ENCODE data around the gene XIRP1. TPM values are rescaled to one million over a fixed set of nuclear protein-coding genes. Genes with fewer than 3 reads are reported as not detected.

XIRP1 gene
- polyA plus RNA-seq, 5 donors: 0.08 to 6.5 (median 0.09) TPM

DNA sequence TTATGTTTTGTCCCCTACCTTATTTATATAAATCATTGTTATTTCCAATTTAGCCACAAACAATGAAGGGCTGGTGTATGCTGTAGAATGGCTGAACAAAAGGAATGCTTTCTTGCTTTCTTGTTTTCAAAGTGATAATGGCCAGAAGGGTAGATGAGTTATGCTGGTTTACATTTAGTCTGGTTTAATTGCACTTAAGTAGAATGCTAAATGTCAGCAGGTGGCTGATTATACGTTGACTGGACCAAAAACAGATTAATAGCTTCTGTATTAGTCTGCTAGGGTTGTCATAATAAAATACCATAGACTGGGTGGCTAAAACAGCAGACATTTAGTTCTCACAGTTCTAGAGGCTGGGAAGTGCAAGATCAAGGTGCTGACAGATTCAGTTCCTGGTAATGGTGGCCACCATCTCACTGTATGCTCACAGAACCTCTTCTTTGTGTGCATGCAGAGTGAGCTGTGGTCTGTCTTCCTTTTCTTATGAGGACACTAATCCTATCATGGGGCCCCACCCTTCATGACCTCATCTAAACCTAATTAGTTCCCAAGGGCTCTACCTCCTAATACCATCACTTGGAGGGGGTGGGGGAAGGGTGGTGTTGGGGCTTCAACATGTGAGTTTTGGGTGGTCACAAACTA, 17.1 kb upstream of the XIRP1 start:
- no peak for DNase-seq

DNA sequence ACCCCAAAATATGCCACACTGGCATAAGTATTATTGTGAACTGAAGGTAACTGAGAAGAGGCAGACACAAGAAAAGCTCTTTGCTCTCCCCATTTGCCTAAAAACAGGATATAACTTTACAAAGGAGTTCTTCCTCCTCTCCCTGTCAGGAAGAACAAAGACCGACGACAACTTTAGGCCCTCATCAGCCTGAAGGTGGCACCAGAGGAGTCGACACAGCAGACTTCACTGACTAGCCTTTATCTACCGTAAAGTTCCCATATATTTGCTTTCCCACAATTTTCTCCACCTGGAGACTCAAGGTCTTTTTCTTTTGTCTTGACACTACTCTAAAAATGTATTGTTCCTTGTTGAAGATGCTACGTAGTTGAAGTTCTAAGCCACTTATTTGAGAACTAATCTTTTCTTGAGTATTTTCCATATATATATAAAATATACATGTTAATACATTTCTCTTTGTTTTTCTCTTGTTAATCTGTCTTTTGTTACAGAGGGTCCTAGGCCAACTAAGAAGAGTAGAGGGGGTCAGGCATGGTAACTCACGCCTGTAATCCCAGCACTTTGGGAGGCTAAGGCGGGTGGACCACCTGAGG, 16.2 kb upstream of the XIRP1 start:
- peak in 1 of 2 donors; percentile 15 for DNase-seq

DNA sequence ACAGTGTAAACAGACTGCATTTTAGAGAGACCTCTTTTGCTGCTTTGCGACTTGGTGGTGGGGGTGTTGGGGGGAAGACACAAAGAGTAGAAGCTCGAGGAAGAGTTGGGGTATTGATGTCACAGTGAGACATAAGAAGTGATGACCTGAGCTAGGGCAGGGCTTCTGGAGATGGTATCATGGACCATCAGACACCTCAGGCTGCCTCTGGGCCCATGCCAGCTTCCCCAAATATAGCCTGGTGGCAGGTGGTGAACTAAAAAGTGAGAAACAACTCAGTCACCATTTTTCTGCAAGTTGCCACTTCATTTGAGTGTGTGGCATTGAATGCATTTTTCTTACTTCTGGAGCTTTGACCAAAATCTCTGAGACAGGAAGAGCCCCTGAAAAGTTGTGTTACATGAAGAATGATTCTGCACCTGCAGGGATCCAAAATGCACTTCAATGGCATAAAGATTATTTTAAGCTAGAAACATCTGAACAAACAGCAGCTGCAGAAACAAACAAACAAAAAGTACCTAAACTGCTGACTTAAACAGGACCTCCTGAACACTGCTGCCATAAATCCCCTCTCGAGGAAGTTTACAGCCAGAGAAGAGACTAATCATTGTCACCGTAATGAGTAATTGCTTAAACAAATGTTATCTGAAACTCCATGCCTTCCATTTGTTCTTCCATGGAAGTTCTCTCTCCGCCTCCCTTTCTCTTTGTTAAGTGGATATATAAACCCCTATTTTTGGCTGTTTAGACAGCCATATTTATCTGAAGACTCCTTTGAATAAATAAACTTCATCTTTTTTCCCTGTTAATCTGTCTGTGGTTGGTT, 15.2 kb upstream of the XIRP1 start:
- no peak for DNase-seq

DNA sequence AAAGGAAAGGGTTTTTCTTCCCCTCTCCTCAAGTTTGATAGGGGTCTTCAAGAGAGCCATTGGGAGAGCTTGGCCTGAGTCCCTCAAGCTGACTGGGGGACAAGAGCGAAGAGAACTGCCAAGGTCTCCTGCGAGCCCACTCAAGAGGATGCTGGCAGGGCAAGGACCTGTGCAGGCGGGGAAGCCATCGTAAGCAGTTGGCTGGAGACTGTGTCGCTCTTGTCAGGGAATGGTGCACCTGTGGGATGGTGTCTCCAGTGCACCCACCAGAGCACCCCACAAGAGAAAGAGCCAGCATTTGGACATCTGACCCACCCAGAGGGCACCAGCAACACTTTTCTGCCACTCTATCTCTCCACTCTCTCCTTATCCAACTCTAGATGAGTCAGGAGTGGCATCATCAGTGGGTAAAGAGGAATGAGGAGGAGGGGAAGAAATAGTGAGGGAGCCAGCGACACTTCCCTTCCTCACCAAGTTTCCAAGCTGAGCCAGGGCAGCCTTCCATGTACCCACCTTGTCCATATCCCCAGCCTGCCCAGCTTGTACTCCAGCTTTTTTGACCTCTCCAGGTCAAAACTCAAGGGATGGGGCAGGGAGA, 13.6 kb upstream of the XIRP1 start:
- no peak for DNase-seq

DNA sequence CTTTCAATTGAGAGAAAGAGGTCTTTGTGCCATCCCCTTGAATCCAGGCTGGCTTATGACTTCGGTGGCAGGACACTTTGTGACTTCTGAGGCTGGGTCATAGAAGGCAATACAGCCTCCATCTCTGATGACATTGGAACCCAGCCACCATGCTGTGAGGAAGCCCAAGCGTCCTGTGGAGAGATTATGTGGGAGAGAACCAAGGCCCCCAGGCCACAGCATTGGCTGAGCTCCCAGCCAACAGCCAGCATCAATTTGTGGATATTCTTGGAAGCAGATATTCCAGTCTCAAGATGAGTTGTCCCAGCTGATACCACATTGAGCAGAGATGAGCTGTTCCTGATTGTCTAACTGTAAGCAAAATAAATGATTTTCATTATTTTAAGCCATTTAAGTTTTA, 12.7 kb upstream of the XIRP1 start:
- no peak for DNase-seq

DNA sequence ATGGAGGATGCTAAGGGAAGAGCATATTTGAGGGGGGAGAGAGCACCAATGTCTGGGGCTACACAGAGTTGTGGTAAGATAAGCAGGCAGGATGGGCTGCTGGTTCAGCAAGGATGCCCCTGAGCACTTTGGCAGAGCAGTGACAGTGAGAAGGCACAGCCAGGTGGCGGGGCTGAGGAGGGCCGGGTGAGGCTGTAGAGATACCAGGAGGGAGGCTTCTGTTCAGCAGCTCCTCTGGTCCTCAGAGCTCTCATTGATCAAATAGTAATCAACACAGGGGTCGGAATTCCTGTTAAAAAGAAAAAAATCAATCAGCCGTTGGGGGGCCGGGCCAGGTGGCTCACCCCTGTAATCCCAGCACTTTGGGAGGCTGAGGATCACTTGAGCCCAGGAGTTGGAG, 11.5 kb upstream of the XIRP1 start:
- DNase-seq: no peak

DNA sequence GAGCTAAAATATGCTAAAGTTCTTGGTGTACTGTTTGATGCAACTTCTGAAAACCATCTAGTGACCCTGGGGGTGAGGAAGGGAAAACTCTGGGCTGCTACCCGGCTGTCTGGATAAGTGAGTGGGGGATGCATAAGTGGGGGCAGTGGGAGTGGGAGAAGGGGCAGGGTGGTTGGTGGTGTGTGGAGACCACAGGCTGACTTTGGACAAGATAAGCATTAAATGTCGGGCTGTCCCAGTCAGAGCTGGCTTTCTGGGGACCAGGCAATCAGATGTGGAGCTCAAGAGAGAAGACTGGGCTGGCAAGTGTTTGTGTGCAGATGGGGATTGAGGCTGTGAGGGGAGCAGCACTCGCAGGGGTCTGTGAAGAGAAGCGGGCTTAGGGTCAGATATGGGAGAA, 11.0 kb upstream of the XIRP1 start:
- DNase-seq: no peak

DNA sequence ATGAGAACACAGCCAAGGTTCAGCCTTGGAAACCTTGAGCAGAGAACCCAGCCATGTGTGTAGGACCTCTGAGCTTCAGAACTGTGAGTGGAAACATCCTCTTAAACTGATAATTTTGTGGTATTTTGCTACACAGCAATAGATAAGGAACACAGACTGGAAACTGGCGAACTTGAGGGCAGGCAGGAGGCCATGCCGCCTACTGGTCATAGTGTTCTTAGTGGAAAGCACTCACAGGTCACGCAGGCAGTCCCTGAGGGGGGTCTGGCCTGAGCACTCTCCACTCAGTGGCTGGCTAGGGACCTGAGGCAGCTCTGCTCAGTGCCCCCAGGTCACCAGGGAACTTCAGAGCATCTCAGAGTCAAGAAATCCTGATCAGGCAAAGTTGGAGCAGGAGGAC, 9.7 kb upstream of the XIRP1 start:
- DNase-seq: no peak

DNA sequence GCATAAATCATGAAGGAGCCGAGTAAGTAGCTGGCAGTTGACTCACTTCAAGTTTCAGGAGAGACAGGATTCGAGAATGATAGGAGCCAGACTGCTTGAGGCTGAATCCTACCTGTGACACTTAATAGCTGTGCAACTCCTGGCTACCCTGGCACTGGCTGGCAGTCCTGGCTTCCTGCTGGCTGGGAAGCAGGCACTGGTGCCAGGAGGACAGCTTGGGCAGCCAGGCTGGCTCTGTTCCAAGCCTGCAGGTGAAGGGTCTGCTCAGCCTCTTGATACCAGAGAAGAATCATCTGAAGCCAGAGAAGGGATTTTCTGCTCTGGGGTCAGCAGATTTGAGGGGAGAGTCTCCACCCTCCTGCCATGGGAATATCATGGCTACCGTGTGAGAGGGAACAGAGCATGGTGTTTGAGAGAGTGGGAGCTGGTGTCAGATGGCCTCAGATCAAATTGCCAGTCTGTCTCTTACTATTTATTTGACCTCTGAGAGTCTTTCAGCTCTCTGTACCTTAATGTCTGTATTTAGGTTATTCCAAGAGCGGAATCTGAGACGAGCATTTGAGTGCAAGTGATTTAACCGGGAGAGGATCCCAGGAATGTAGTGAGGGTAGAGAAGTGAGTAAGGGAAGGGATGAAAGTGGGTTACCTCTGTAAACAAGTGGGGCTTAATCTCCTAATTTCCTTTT, 4.4 kb upstream of the XIRP1 start:
- DNase-seq: no peak

DNA sequence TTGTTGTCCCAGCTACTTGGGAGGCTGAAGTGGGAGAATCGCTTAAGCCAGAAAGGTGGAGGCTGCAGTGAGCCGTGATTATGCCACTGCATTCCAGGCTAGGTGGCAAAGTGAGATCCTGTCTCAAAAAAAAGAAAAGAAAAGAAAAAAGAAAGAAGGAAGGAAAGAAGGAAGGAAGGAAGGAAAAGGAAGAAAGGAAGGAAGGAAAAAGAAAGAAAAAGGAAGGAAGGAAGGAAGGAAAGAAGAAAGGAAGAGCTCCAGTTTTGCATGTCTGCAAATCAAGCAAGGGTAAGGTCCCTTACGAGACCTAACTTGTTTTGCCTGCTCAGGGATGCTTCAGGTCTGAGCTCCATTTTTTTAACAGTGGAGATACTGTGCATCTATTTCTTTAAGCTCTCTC, 3.6 kb upstream of the XIRP1 start:
- DNase-seq: no peak

DNA sequence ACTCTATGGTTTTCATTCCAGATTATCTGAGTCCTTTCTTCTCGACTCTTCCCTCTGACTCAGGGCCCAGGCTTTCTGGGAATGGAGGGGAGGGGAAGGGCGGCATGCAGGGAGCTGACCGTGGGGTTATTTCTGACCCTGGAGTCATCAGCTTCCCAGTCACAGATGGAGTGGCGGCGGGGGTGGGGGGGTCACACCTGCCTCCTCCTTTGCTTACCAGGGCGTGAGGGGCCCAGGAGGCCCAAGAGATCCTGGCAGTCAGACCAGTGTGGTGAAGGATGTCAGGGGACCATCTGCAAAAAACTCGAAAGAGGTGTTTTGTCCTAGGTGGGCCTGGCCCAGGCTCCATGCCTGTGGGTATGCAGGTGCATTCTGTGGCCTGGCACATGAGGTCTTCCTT, 996 bp upstream of the XIRP1 start:
- DNase-seq: no peak

DNA sequence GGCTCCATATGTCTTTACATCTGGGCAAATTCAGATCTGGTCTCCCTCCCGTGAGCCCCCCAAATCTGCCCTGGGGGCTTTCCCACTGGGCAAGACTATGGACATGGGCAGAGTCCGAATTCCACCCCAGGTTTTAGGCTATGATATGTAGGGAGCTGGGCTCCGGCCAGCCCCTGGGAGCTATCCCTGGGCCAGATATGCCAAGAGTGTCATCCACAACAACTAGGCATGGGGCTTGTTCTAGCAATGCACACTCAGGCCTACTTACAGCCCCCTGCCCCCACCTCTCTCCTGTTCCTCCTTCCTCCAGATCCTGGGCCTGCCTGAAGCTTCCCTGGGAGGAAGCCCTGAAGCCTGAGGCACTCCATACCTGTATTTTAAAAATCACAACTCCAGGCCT, 622 bp downstream of the XIRP1 start:
- DNase-seq: no peak

DNA sequence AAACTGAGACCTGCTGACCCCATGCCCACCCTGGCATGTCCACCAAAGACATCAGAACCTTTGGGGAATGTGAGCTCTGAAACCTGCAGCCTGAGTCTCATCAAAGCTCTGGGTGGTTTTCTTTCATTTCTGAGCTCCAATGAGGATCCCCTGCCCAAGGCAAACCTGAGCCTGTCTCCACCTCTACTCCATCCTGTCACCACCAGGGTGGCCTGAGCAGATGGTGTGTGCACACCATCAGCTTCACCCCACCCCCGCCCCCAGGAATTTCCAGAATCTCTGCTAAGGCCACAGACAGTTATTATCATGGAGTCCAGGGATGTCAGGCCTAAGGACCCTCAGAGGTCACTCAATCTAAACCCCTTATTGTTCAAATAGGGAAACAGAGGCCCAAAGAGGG, 1.3 kb downstream of the XIRP1 start:
- DNase-seq: no peak

DNA sequence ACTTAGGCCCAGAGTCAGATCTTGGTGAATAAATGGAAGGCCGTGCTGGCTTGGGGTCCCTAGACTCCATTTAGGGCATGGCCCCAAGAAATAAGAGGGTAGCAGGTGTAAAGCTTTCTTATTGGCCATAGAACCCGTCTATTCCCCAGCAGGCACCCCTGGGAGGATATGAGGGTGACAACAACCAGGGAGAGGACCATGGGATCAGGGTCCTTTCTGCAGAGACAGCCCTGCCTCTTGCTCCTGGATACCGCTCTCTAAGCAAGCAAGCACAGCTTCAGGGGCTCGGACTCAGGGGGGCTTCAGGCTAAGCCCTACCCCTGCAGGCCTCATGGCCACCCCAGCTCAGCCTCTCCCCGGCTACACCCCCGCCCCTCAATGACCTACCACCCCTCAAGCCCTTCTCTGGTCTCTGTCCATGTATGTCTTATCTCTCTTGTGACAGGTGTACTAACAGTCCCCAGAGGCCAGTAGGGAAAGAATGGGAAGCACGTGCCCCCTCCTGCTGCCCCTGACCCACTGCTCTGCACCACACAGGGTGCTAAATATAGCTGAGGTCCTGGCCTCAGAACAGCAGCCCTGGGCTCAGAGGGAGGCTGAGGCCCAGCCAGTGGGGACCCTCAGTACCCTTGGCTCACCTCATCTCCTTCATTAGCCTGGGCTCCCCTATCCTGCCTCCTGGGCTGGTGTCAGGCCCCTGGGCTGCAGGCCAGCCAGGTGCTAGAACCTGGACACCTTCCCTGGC, 1.9 kb downstream of the XIRP1 start:
- no peak for DNase-seq

DNA sequence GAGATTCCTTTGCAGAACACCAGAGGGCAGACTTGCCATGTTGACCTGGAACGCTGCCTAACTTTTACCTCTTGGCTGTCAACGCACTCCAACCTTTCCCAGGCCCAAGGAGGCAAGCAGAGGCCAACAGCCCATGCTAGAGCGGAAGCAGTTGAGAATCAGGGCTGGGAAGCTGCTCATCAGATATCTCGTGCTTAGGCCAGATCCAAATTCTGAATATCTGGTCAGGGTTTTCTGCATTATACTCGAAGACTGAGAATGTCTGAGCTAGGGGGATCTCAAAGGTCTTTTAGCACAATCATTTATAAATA, 2.5 kb downstream of the XIRP1 start:
- DNase-seq: peak in 1 of 2 donors; percentile 55

DNA sequence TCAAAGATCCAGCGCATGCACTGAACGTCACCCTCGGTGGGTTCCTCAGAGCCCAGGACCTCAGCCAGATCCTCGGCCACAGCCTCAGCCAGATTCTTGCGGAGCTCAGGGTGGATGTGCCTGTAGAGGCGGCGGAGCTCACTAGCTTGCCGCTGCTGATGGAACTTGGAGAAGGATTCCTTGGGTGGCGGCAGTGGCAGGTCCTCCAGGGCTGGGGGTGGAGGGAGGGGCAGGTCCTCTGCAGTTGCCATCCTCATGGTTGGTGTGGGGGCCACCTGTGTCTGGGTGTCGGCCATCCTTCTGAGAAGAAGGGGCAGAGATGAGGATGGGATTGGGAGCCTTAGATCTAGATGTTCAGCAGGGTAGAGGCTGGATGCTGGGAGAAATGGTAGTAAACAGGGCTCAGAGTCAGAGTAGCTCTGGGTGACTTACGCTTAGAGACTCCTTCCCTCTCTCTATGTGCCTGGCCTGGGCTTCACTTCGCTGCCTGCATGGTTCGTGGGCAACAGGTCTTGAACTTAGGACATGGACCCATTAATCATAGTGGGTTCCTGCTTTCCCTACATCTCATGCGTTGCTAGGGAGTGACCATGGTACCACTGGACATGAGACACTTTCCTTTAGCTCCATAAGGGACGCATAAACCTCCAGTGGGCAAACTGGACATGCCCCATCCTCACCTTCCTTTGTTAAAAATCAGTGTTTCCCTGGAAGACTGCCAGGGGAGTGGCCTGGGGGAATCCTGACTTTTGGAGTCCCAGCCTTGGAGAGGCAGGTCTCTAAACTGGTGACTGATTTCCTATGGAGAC, 3.0 kb downstream of the XIRP1 start:
- DNase-seq: no peak

DNA sequence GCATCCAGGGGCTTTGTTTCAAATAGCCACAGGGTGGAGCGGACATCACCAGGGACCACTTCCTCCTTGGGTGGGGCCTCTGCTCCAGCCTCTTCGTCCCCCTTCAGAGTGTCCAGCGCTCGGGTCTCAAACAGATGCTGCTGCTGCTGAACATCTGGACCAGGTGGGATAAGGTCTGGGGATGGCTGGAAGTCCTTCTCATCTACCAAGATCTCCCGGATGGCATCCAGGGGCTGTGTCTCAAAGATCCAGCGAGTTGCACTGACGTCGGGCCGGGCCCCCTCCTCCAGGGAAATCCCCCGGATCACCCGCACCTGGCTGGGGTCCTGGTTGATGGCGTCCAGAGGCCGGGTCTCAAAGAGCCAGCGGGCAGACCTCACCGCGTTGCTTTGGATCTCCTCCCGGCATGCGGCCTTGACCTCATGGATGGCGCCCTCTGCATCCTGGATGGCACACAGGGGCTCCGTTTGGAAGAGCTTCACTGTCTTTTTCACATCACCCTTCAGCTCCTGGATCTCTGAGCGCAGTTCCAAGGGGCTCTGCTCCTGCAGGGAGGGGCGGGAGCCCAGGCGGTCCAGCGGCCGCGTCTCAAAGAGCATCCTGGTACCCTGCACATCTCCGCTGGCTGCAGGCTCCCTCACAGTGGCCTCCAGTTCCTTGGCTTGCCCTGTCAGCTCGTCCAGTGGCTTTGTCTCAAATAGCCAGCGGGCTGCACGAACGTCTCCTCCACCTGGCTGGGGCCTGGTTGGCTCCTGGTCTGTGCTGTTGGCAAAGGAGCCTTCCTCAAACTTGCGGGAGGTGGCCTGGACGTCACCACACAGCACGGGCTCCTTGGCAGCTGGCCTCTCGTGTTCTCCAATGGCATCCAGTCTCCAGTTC, 3.9 kb downstream of the XIRP1 start:
- no peak for DNase-seq

DNA sequence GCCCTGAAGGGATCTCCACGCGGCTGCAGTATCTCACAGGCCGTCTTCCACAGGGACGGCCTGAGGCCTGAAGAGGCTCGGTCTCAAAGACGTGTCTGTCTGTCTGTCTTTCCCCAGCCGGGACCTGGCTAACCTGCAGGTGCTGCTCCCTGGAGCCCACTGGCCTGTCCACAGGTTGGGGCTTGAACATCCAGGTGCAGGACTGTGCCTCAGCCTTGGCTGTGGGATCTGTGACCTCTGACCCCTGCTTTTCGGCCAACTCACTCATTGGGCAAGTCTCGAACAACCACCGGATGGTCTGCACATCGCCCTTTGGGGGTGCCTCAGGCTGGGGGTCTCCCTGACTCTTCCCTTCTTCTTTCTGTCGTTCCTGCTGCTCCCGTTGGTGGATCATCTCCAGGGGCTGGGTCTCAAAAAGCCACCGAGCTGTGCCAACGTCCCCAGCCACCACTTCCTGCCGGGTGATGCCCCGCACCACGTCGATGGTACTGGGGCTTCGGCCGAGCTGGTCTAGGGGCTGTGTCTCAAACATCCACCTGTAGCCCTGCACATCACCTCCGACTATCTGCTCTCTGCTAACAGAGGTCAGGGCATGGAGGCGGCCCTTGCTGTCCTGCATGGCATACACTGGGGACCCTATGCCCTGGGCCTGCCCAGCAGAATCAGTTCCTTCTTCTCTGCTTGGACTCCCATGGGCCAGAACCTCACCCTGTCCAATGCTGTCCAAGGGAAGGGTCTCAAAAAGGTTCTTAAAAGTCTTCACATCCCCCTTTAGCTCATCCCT, 4.8 kb downstream of the XIRP1 start:
- DNase-seq: no peak

DNA sequence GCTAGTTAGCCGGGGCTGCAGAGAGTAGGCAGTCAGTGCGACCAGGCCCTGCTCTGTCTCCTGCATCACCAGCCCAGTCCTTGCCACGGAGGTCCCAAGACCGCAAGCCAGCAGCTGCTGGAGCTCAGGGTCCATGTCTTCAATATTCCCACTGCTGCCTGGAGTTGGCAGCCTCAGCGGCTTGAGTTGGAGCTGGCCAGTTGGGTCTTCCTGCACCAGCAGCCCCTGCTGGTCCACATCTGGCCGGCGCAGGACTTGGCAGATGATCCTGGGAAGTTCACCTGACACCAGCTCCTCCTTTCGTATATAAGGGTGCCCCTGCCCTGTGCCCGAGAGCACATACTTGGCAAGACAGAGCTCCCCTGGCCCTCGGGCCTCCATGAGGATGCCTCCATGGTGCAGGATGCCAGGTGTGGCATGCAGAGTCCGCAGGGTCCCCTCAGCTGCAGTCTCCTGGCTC, 5.7 kb downstream of the XIRP1 start:
- DNase-seq: no peak
